PC-3 (cell line): Measurements from ENCODE around the gene SPEN. TPM values are rescaled to one million over a fixed set of nuclear protein-coding genes. Genes with fewer than 3 reads are reported as not detected.

Source experiments
- ATAC-seq: fragments of 200-7000 bp; cut with Tn5 transposase; 2 replicates; pipeline ENCODE4 v1.9.1; 2020; ENCODE audit warnings: mild to moderate bottlenecking, moderate library complexity
- BruUV-seq: library from RNA; stranded (reverse); fragments of 400-500 nt; replicated peaks from 2 replicates; lab custom pipeline; 2021; lab: Mats Ljungman, UMichigan
- CTCF ChIA-PET: fragments of 300-600 bp; sonication (Branson Sonifier 250); formaldehyde crosslinking; loops from one replicate; lab custom pipeline; 2022; ENCODE audit warnings: antibody characterized with exemption; lab: Charles Lee
- POLR2A ChIA-PET: fragments of 300-600 bp; sonication (Branson Sonifier 250); formaldehyde crosslinking; loops from one replicate; lab custom pipeline; 2022; ENCODE audit warnings: antibody characterized with exemption; ENCODE audit not compliant: unreplicated experiment; lab: Charles Lee
- DNase-seq: peaks from one replicate; pipeline ENCODE4 v3.0.0-alpha.2; 2015
- H2AFZ ChIP-seq: fragments of 300-600 bp; sonication (generic); 2 replicates; pipeline ENCODE4 v1.6.0; 2016; ENCODE audit warnings: antibody characterized with exemption, low read length
- H3F3A ChIP-seq: fragments of 300-600 bp; sonication (generic); one replicate; pipeline ENCODE4 v1.6.0; 2017; ENCODE audit warnings: antibody characterized with exemption, low read length, control low read depth, mild to moderate bottlenecking; ENCODE audit not compliant: unreplicated experiment
- H3K27ac ChIP-seq: fragments of 300-600 bp; sonication (generic); 2 replicates; pipeline ENCODE4 v1.5.1; 2016; ENCODE audit warnings: mild to moderate bottlenecking, low read length
- H3K27me3 ChIP-seq: fragments of 300-600 bp; sonication (generic); 2 replicates; pipeline ENCODE4 v1.6.1; 2016; ENCODE audit warnings: low read length, mixed read lengths
- H3K36me3 ChIP-seq: fragments of 300-600 bp; sonication (generic); 2 replicates; pipeline ENCODE4 v1.6.1; 2016; ENCODE audit warnings: low read depth, mixed run types, low read length, mixed read lengths
- H3K4me1 ChIP-seq: fragments of 300-600 bp; sonication (generic); 2 replicates; pipeline ENCODE4 v1.5.1; 2016; ENCODE audit warnings: low read length; ENCODE audit not compliant: insufficient read depth
- H3K4me2 ChIP-seq: fragments of 300-600 bp; sonication (generic); 2 replicates; pipeline ENCODE4 v1.6.0; 2016; ENCODE audit warnings: low read length
- H3K4me3 ChIP-seq: fragments of 300-600 bp; sonication (generic); 2 replicates; pipeline ENCODE4 v1.5.1; 2016; ENCODE audit warnings: mild to moderate bottlenecking, low read length, mixed read lengths
- H3K79me2 ChIP-seq: fragments of 300-600 bp; sonication (generic); 2 replicates; pipeline ENCODE4 v1.6.1; 2017; ENCODE audit warnings: low read length, mixed read lengths
- H3K9ac ChIP-seq: fragments of 300-600 bp; sonication (generic); 2 replicates; pipeline ENCODE4 v1.6.0; 2016; ENCODE audit warnings: mild to moderate bottlenecking, low read length
- H3K9me2 ChIP-seq: fragments of 300-600 bp; sonication (generic); replicated peaks from 2 replicates; pipeline ENCODE4 v1.6.1; 2016; ENCODE audit warnings: mixed run types, low read length, mixed read lengths
- H3K9me3 ChIP-seq: fragments of 300-600 bp; sonication (generic); 2 replicates; pipeline ENCODE4 v1.6.1; 2016; ENCODE audit warnings: low read length, mixed read lengths
- H4K20me1 ChIP-seq: fragments of 300-600 bp; sonication (generic); 2 replicates; pipeline ENCODE4 v1.6.1; 2016; ENCODE audit warnings: low read length, mixed read lengths
- EZH2 ChIP-seq: fragments of 300-600 bp; sonication (generic); IDR thresholded peaks from one replicate; pipeline ENCODE4 v1.6.1; 2017; ENCODE audit warnings: antibody characterized with exemption, mild to moderate bottlenecking, low read length; ENCODE audit not compliant: unreplicated experiment
- EZH2phosphoT487 ChIP-seq: fragments of 300-600 bp; sonication (generic); IDR thresholded peaks from 2 replicates; pipeline ENCODE4 v1.6.1; 2018; ENCODE audit warnings: mild to moderate bottlenecking, antibody characterized with exemption, low read length, borderline replicate concordance
- intact Hi-C: fragments of 100-400 bp; cut with micrococcal nuclease; formaldehyde crosslinking; loops from 2 replicates; pipeline ENCODE4 v1.9.0; 2023
- total RNA-seq: library from RNA; depleted of rRNA; stranded (reverse); fragments of >200 nt; gene quantifications from 2 replicates; pipeline ENCODE4 v1.2.3, GENCODE V29; 2014
- TF ChIP-seq, protein P1 (sequence below): fragments of 300-600 bp; sonication (generic); conservative IDR thresholded peaks from 2 replicates; pipeline ENCODE4 v1.5.1; 2017; ENCODE audit warnings: antibody characterized with exemption, low read depth, mild to moderate bottlenecking, low read length

Gene SPEN
- total RNA-seq, 1 experiment from 2014 or later, result 26.7 TPM

DNA sequence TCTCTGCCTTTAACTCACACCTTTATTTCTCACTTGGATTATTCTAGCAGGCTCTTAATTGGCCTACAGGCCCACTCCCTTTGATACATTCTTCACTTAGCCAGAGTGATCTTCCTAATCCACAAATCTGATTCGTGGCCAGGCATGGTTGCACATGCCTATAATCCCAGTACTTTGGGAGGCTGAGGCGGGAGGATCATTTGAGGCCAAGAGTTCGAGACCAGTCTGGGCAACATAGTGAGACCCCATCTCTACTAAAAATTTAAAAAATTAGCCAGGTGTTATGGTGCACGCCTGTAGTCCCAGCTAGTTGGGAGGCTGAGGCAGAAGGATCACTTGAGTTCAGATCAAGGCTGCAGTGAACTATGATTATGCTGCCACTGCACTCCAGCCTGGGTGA is 126.3 kb downstream of the SPEN start:
- no TSS peak for BruUV-seq
- H3K27me3 ChIP-seq, result no peaks in the 10 kb centered on the region
- TF ChIP-seq, protein P1, sequence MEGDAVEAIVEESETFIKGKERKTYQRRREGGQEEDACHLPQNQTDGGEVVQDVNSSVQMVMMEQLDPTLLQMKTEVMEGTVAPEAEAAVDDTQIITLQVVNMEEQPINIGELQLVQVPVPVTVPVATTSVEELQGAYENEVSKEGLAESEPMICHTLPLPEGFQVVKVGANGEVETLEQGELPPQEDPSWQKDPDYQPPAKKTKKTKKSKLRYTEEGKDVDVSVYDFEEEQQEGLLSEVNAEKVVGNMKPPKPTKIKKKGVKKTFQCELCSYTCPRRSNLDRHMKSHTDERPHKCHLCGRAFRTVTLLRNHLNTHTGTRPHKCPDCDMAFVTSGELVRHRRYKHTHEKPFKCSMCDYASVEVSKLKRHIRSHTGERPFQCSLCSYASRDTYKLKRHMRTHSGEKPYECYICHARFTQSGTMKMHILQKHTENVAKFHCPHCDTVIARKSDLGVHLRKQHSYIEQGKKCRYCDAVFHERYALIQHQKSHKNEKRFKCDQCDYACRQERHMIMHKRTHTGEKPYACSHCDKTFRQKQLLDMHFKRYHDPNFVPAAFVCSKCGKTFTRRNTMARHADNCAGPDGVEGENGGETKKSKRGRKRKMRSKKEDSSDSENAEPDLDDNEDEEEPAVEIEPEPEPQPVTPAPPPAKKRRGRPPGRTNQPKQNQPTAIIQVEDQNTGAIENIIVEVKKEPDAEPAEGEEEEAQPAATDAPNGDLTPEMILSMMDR, result no peak
- TF ChIP-seq EZH2phosphoT487, result no peak
- TF ChIP-seq EZH2, result no peak
- H3F3A ChIP-seq, result no peaks in the 10 kb centered on the region
- no peak overlapping the region for H3K27ac ChIP-seq
- peaks cover 55% of the 10 kb centered on the region for H3K79me2 ChIP-seq
- ATAC-seq, result no peak
- 0 out of 2 replicates have a peak, but pooled peaks cover 10% of the 10 kb centered on the region for H3K4me1 ChIP-seq
- no peak overlapping the region for H2AFZ ChIP-seq
- H3K9ac ChIP-seq, result no peak overlapping the region
- no peaks in the 10 kb centered on the region for H3K9me2 ChIP-seq
- H3K4me2 ChIP-seq, result no peak overlapping the region
- ChIA-PET CTCF (no interaction called here), POLR2A (no interaction called here)
- H4K20me1 ChIP-seq, result 0 out of 2 replicates have a peak, but pooled peaks cover 4% of the 10 kb centered on the region
- intact Hi-C loops, result no loop called here
- H3K4me3 ChIP-seq, result no peak overlapping the region
- H3K9me3 ChIP-seq, result no peaks in the 10 kb centered on the region
- peaks cover 17% of the 10 kb centered on the region for H3K36me3 ChIP-seq
- DNase-seq, result no peak

DNA sequence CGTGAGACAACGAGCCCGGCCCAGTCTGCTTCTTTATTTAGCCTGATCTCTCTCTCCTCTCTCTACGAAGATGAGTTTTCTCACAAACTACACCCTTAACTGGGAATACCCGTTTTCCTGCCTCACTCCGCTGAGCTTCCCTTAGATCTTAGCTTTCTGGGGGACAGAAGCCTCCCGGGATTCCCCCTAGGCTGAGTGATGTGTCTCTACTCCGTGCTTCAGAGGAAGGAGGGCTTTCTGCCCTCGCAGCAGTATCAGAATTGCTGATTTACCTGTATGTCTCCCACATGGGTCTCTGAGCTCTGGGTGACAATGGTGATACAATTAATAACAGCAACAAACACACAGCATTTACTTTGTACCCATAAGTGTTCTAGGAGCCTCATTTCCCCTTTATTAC is 127.3 kb downstream of the SPEN start:
- Histone ChIP-seq H3K27ac (no peak overlapping the region), H3K36me3 (peaks cover 9% of the 10 kb centered on the region), H3K9ac (peak overlapping the region; percentile 77), H3K4me1 (0 out of 2 replicates have a peak, but pooled peaks cover 10% of the 10 kb centered on the region), H3K4me2 (peak overlapping the region; percentile 91), H3K79me2 (peaks cover 46% of the 10 kb centered on the region), H4K20me1 (0 out of 2 replicates have a peak, but pooled peaks cover 4% of the 10 kb centered on the region), H2AFZ (peak overlapping the region; percentile 77; the same call in 1 of the 2 replicates), H3K4me3 (peak overlapping the region; percentile 95), H3K9me2 (no peaks in the 10 kb centered on the region), H3F3A (no peaks in the 10 kb centered on the region), H3K27me3 (no peaks in the 10 kb centered on the region), H3K9me3 (no peaks in the 10 kb centered on the region)
- intact Hi-C loops, result no loop called here
- ChIA-PET POLR2A (interaction anchor here (1.1 kb wide), 1 partner anchor 52 kb away, joined by 4 read pairs; no protein-coding TSS in a partner anchor), CTCF (no interaction called here)
- no peak for DNase-seq
- no peak for ATAC-seq
- TF ChIP-seq, protein P1, result no peak
- TF ChIP-seq EZH2phosphoT487 (no peak), EZH2 (no peak)
- BruUV-seq, result TSS peak; percentile 59

DNA sequence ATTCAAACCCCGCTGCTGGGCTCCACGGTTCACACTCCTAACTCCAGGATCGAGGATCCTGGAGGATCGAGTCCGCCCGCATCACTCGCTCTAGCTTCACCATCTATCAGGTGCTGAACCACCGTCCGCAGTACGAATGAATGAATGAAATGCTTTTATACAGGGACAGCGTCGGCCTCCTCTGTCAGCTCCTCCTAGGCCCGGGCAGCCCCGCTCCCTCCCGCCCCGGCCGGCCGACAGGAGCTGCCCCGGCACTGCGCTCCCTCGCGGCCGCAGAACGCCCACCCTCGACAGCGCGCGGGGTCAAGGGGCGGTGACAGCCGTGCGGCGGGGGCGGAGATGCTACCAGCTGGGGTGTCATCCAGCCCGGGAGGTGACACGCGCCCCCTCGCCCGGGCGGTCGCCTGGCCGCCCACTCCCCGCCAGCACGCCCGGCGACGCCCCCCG is 127.9 kb downstream of the SPEN start:
- Histone ChIP-seq H3K27ac (no peak overlapping the region; the same call in 1 of the 2 replicates), H3K9me2 (no peaks in the 10 kb centered on the region), H3K27me3 (no peaks in the 10 kb centered on the region), H2AFZ (peak overlapping the region; percentile 77), H4K20me1 (0 out of 2 replicates have a peak, but pooled peaks cover 4% of the 10 kb centered on the region), H3K9ac (peak overlapping the region; percentile 77), H3F3A (no peaks in the 10 kb centered on the region), H3K36me3 (peaks cover 6% of the 10 kb centered on the region), H3K4me2 (peak overlapping the region; percentile 91), H3K9me3 (no peaks in the 10 kb centered on the region), H3K4me1 (0 out of 2 replicates have a peak, but pooled peaks cover 10% of the 10 kb centered on the region), H3K4me3 (peak overlapping the region; percentile 95), H3K79me2 (peaks cover 44% of the 10 kb centered on the region)
- no peak for TF ChIP-seq EZH2phosphoT487
- TF ChIP-seq, protein P1, result no peak
- no peak for TF ChIP-seq EZH2
- intact Hi-C loops, result no loop called here
- no TSS peak for BruUV-seq
- ATAC-seq (peak; percentile 78), DNase-seq (peak; percentile 33)
- ChIA-PET POLR2A (interaction anchor here (1.0 to 1.1 kb wide), 2 partner anchors 52 to 82 kb away, joined by 4 read pairs; no protein-coding TSS in a partner anchor), CTCF (no interaction called here)
